Dendritic cell treated with granulocyte-macrophage colony-stimulating factor and Interleukin-4, amounts not matched to agents 40 ng/mL and 50 ng/mL, for 4 days (primary cell): ENCODE results near the gene SOX12.
"Not testable (repeated sequence)": the region's sequence is repeated elsewhere in the genome, so short reads cannot be mapped to it uniquely, and the experiment has no call there.

Experiments
- H3K27ac Mint-ChIP-seq: one replicate; pipeline ENCODE4 v1.8.0; 2022; ENCODE audit warnings: mild to moderate bottlenecking, mixed read lengths
- H3K27me3 Mint-ChIP-seq: one replicate; pipeline ENCODE4 v1.8.0; 2022; ENCODE audit warnings: mild to moderate bottlenecking, mixed read lengths
- H3K36me3 Mint-ChIP-seq: one replicate; pipeline ENCODE4 v1.8.0; 2022; ENCODE audit warnings: low read depth, mixed read lengths
- H3K4me1 Mint-ChIP-seq: one replicate; pipeline ENCODE4 v1.8.0; 2022; ENCODE audit warnings: low read depth, mixed read lengths
- H3K4me3 Mint-ChIP-seq: one replicate; pipeline ENCODE4 v1.8.0; 2022; ENCODE audit warnings: mild to moderate bottlenecking, moderate library complexity, mixed read lengths
- H3K9me3 Mint-ChIP-seq: one replicate; pipeline ENCODE4 v1.8.0; 2022; ENCODE audit warnings: mixed read lengths
- intact Hi-C: fragments of 100-400 bp; cut with micrococcal nuclease; formaldehyde crosslinking; loops from one replicate; pipeline ENCODE4 v1.15.0; 2022

Gene SOX12

GRCh38 chr20:353166-353565 lies 27.8 kb downstream of the SOX12 start:
- intact Hi-C loops, result loop anchor here (10.0 kb wide), 3 partner anchors 52 to 382 kb away; partner anchors contain the start of gene RBCK1

GRCh38 chr20:354298-354977 lies 29.1 kb downstream of the SOX12 start:
- no peaks in the 10 kb centered on the region for H3K36me3 Mint-ChIP-seq
- no peaks in the 10 kb centered on the region for H3K27me3 Mint-ChIP-seq
- no peak overlapping the region for H3K27ac Mint-ChIP-seq
- H3K4me1 Mint-ChIP-seq, result no peaks in the 10 kb centered on the region
- H3K9me3 Mint-ChIP-seq, result no peaks in the 10 kb centered on the region
- intact Hi-C loops, result loop anchor here (1.0 to 10.0 kb wide), 6 partner anchors 18 to 380 kb away; partner anchors contain the start of gene RBCK1
- no peak overlapping the region for H3K4me3 Mint-ChIP-seq

More at GRCh38 chr20:353166-353565, 27.8 kb downstream of the SOX12 start:
- H3K27me3 Mint-ChIP-seq, result peaks cover 5% of the 10 kb centered on the region
- no peak overlapping the region for H3K27ac Mint-ChIP-seq
- peaks cover 4% of the 10 kb centered on the region for H3K36me3 Mint-ChIP-seq
- H3K9me3 Mint-ChIP-seq, result no peaks in the 10 kb centered on the region
- no peak overlapping the region for H3K4me3 Mint-ChIP-seq
- peaks cover 9% of the 10 kb centered on the region for H3K4me1 Mint-ChIP-seq

- not testable (repeated sequence) for H3K27ac Mint-ChIP-seq, H3K27me3 Mint-ChIP-seq, H3K9me3 Mint-ChIP-seq, H3K4me3 Mint-ChIP-seq, H3K4me1 Mint-ChIP-seq, H3K36me3 Mint-ChIP-seq
- intact Hi-C loops, result loop anchor here (10.0 kb wide), 3 partner anchors 49 to 379 kb away; partner anchors contain the start of gene RBCK1
Observed at GRCh38 chr20:356154-356553, 30.8 kb downstream of the SOX12 start.

GRCh38 chr20:356745-357144 lies 31.4 kb downstream of the SOX12 start:
- Mint-ChIP-seq H3K4me3 (no peak overlapping the region), H3K27me3 (no peaks in the 10 kb centered on the region), H3K9me3 (no peaks in the 10 kb centered on the region), H3K36me3 (no peaks in the 10 kb centered on the region), H3K27ac (no peak overlapping the region), H3K4me1 (no peaks in the 10 kb centered on the region)
- intact Hi-C loops, result loop anchor here (10.0 kb wide), 3 partner anchors 48 to 378 kb away; partner anchors contain the start of gene RBCK1

- intact Hi-C loops, result loop anchor here (10.0 kb wide), 3 partner anchors 46 to 376 kb away; partner anchors contain the start of gene RBCK1
- Mint-ChIP-seq H3K27ac (no peak overlapping the region), H3K4me1 (peaks cover 20% of the 10 kb centered on the region), H3K36me3 (no peaks in the 10 kb centered on the region), H3K9me3 (no peaks in the 10 kb centered on the region), H3K4me3 (no peak overlapping the region), H3K27me3 (no peaks in the 10 kb centered on the region)
Observed at GRCh38 chr20:358891-359555, 33.7 kb downstream of the SOX12 start.

GRCh38 chr20:361561-361960 lies 36.2 kb downstream of the SOX12 start:
- Mint-ChIP-seq H3K4me3 (no peak overlapping the region), H3K9me3 (no peaks in the 10 kb centered on the region), H3K36me3 (no peaks in the 10 kb centered on the region), H3K4me1 (peaks cover 31% of the 10 kb centered on the region), H3K27ac (no peak overlapping the region), H3K27me3 (no peaks in the 10 kb centered on the region)
- intact Hi-C loops, result no loop called here

DNA sequence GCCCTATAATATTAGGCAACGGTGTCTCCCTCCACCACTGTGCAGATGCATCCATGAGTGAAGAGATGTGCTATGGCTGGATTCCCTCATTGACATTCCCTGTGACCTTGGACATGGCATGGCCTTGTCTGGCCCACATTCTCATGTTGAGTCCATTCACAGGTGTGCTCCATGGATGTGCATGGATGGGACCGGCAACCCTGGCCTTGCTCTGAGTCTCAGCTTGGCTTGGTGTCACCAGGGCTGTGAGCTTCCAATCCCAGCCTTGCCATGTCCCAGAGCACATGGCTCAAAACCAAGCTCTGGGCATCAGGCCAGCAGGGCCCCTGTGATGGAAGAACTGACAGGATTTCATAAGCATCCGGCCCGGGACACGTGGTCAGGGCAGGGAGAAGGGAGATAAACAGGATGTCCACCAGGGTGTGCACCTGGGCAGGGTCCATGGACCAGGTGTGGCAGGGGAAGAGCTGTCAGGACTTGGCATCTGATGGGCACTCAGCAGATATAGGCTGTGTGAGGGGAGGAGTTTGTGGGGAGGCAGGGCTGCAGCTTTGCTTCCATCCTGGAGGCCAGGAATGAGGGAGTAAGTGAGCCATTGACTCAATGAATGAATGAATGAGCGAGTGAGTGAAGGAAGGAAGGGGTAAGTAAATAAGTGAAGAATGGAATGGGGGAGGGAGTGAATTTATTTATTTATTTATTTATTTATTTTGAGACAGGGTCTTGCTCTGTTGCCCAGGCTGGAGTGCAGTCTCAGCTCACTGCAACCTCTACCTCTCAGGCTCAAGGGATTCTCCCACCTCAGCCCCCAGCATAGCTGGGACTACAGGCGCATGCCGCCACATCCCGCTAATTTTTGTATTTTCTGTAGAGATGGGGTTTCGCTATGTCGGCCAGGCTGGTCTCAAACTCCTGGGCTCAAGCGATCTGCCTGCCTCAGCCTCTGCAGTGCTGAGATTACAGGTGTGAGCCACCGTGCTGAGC lies 37.2 kb downstream of the SOX12 start:
- no peak overlapping the region for H3K4me3 Mint-ChIP-seq
- peaks cover 31% of the 10 kb centered on the region for H3K4me1 Mint-ChIP-seq
- no peaks in the 10 kb centered on the region for H3K9me3 Mint-ChIP-seq
- intact Hi-C loops, result no loop called here
- no peaks in the 10 kb centered on the region for H3K27me3 Mint-ChIP-seq
- no peak overlapping the region for H3K27ac Mint-ChIP-seq
- H3K36me3 Mint-ChIP-seq, result no peaks in the 10 kb centered on the region

- H3K9me3 Mint-ChIP-seq, result no peaks in the 10 kb centered on the region
- H3K36me3 Mint-ChIP-seq, result no peaks in the 10 kb centered on the region
- H3K27ac Mint-ChIP-seq, result peak overlapping the region; percentile 13
- no peak overlapping the region for H3K4me3 Mint-ChIP-seq
- peaks cover 31% of the 10 kb centered on the region for H3K4me1 Mint-ChIP-seq
- no peaks in the 10 kb centered on the region for H3K27me3 Mint-ChIP-seq
- intact Hi-C loops, result no loop called here
Observed at GRCh38 chr20:363319-364078, 38.1 kb downstream of the SOX12 start.

DNA sequence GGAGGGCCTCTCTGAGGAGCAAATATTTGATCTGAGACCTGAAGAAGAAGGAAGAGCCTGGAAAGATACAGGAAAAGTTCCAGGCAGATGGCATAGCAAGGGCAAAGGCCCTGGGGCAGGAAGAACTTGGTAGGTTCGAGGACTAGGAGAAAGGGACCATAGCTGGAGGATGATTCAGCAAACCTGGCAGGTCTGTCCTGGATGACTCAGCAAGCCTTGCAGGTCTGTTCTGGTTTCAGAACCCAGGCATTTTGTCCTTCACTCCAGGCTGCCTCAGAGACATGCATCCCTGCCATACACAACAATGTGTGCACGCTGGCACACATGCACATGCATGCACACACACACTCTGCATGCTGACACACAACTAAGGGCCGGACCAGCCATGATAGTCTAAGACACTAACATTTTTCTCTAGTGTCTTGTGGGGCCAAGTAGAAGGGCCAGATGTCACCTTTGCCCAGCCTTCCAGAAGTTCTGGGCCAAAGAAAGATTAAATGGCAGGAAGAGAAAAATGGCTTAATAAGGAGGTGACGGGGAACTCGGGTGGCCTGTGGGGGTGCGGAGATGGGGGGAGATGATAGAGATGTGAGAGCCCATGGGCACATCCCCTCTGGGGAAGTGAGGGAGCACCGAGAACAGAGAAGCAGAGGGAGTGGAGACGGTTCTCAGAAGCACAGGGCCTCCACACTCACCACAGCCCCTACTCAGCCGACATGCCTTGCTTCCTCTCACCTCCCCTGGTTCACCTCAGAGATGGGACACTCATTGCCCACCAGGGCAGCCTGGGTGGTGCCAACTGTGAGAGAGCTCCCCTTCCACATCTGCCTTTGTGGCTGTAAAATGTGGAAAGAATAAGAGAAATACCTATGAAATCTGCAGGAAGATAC lies 39.8 kb downstream of the SOX12 start:
- Mint-ChIP-seq H3K9me3 (no peaks in the 10 kb centered on the region), H3K4me3 (no peak overlapping the region), H3K27me3 (no peaks in the 10 kb centered on the region), H3K4me1 (peaks cover 36% of the 10 kb centered on the region), H3K27ac (no peak overlapping the region), H3K36me3 (no peaks in the 10 kb centered on the region)
- intact Hi-C loops, result no loop called here

DNA sequence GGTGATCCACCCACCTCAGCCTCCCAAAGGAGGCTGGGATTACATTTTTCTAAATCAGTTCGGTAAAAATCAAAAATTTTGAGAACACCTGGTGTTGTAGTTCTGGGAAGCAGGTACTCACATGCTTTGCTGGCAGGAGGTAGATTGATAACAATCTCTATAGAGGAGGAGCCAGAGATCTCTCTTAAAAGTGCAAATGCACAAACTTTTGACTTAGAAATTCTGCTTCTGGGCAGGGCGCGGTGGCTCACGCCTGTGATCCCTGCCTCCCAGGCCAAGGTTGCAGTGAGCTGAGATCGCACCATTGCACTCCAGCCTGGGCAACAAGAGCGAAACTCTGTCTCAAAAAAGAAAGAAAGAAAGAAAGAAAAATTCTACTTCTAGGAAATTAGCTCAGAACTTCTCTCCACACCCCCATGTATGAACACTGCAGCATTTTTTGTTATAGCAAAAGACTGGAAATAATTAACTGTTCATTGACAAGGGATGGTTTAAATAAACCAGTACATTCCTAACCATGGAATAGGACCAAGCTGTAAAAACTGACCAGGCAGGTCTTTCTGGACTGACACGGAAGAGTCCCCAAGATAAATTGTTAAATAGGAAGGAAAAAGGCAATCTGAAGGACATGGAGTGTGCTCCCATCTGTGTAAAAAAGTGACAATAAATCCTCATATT lies 40.8 kb downstream of the SOX12 start:
- H3K4me1 Mint-ChIP-seq, result peaks cover 37% of the 10 kb centered on the region
- H3K27ac Mint-ChIP-seq, result no peak overlapping the region
- no peaks in the 10 kb centered on the region for H3K9me3 Mint-ChIP-seq
- no peaks in the 10 kb centered on the region for H3K27me3 Mint-ChIP-seq
- H3K36me3 Mint-ChIP-seq, result no peaks in the 10 kb centered on the region
- no peak overlapping the region for H3K4me3 Mint-ChIP-seq
- intact Hi-C loops, result no loop called here

DNA sequence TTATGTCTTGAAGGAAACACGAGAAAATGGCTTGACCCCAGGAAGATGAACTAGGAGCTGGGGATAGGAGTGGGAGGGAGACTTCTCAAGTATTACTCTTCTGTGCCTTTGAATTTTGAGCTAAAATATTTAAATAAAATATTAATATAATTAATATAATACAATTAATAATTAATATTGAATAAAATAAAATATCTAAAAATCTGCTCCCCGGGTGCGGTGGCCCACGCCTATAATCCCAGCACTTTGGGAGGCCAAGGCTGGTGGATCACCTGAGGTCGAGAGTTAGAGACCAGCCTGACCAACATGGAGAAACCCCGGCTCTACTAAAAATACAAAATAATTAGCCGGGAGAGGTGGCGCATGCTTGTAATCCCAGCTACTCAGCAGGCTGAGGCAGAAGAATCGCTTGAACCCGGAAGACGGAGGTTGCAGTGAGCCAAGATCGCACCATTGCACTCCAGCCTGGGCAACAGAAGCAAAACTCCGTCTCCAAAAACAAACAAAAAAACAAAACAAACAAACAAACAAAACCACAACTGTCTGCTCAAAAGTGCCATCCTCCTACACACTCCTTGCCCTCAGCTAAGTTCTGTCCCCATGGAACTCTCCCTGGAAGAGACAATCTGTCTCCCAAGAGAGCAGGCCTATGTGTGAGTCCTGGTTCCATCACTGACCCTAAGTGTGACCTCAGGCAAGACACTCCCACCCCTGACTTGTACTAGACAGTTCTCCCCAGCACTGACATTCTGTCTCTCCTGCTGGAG lies 41.5 kb downstream of the SOX12 start:
- Mint-ChIP-seq H3K4me3 (no peak overlapping the region), H3K36me3 (no peaks in the 10 kb centered on the region), H3K27me3 (no peaks in the 10 kb centered on the region), H3K4me1 (peaks cover 44% of the 10 kb centered on the region), H3K9me3 (no peaks in the 10 kb centered on the region), H3K27ac (no peak overlapping the region)
- intact Hi-C loops, result no loop called here
